ENCODE measurements around the gene TTC33.

- TF ChIP-seq CTCF (IDR thresholded peaks at IDR 0.05): no peak
- no peak for TF ChIP-seq TCF7L2 (IDR thresholded peaks at IDR 0.05; ENCODE audit: low read depth, low read length)
- no peak for TF ChIP-seq POLR2AphosphoS5 (IDR thresholded peaks at IDR 0.05; ENCODE audit: low read depth, low read length)
Observed at GRCh38 chr5:40614466-40614865, 141.3 kb downstream of the TTC33 start.
